BLaER1 treated with 17β-estradiol and CSF1 and Interleukin-3, amounts not matched to agents 10 nM and 100 nM (cell line): ENCODE measurements around the gene VPS52.

ENCODE experiments used
- H3K27ac ChIP-seq, 11 experiments: shearing (Covaris generic); formaldehyde crosslinking; 2 replicates each; pipeline ENCODE4 v1.8.1; 2022
- H3K27me3 ChIP-seq, 11 experiments: shearing (Covaris generic); formaldehyde crosslinking; 2 replicates each; pipeline ENCODE4 v1.8.1; 2022
- H3K36me3 ChIP-seq, 11 experiments: shearing (Covaris generic); formaldehyde crosslinking; 2 replicates each; pipeline ENCODE4 v1.8.1; 2022
- H3K4me1 ChIP-seq, 10 experiments: shearing (Covaris generic); formaldehyde crosslinking; 2 replicates each; pipeline ENCODE4 v1.8.1; 2022
- H3K4me2 ChIP-seq, 11 experiments: shearing (Covaris generic); formaldehyde crosslinking; 2 replicates each; pipeline ENCODE4 v1.8.1; 2022
- H3K4me3 ChIP-seq, 10 experiments: shearing (Covaris generic); formaldehyde crosslinking; 2 replicates each; pipeline ENCODE4 v1.8.1; 2022
- H3K9ac ChIP-seq, 11 experiments: shearing (Covaris generic); formaldehyde crosslinking; 2 replicates each; pipeline ENCODE4 v1.8.1; 2022
- H3K9me3 ChIP-seq, 11 experiments: shearing (Covaris generic); formaldehyde crosslinking; replicated peaks in 1 of 11; 2 replicates each; pipeline ENCODE4 v1.8.1; 2022
- H4K20me1 ChIP-seq, 11 experiments: shearing (Covaris generic); formaldehyde crosslinking; 2 replicates each; pipeline ENCODE4 v1.8.1; 2022
- Cebpa-rat ChIP-seq, 11 experiments: shearing (Covaris generic); IDR thresholded peaks; 2 replicates each; pipeline ENCODE4 v1.8.1; 2022

Gene VPS52

DNA sequence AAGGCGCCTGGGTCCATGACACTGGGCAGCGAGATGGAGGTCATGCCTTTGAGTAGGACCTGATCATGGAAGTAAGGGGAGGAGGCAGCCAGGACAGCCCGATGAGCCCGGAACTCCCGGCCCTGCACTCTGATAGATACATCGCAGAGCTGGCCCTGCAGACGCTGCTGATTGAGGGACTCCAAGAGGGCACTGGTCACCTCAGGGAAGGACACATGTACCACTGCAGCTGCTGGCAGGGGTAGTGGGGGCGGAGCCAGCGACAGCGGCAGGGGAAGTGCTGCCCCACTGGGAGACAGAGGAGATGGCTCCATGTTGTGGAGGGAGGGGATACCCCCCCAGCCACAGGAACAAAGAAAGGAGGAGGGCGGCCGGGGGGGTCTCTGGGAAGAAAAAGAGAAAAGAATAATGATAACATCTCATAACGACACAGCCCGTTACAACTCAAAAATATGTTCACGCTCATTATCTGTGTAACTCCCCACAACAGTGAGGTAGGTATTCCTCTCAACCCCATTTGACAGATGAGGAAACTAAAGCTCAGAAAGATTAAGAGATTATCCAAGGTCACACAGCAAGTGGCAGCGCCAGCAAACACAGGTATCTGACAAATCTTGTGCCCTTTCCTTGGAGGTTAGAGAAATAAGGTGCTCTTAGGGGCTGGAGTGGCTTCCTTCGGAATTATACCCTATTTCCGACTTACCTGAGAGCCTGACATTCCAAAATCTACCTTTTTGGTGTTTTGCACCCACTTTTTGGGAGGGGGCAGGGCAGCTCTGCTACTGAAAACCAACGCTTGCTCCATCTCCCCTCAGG, 45.1 kb upstream of the VPS52 start:
- peak overlapping the region; percentile 44 to 73 (median 56); a peak in 19 of 20 replicates for H3K4me3 ChIP-seq
- H4K20me1 ChIP-seq: peaks cover 17 to 62% (median 48%) of the 10 kb centered on the region in 11 experiments; a peak in 21 of 22 replicates
- H3K27ac ChIP-seq: peak overlapping the region in 3 of 11 experiments; percentile 1 to 20 (median 11); a peak in 4 of 22 replicates
- peaks cover 30 to 46% (median 35%) of the 10 kb centered on the region in 11 experiments for H3K36me3 ChIP-seq
- peaks cover 68 to 77% (median 76%) of the 10 kb centered on the region in 10 experiments for H3K4me1 ChIP-seq
- peak overlapping the region; percentile 52 to 100 (median 96) for H3K4me2 ChIP-seq
- no peaks in the 10 kb centered on the region for H3K9me3 ChIP-seq
- peak overlapping the region in 5 of 11 experiments; percentile 11 to 44 (median 33); a peak in 4 of 22 replicates for H3K9ac ChIP-seq
- no peak for TF ChIP-seq Cebpa-rat (IDR thresholded peaks at IDR 0.05)
- H3K27me3 ChIP-seq: no peaks in the 10 kb centered on the region

GRCh38 chr6:33315793-33316602, 44.3 kb upstream of the VPS52 start:
- no peak for TF ChIP-seq Cebpa-rat (IDR thresholded peaks at IDR 0.05)
- peak overlapping the region in 1 of 11 experiments; percentile 90; a peak in 1 of 22 replicates for H3K9ac ChIP-seq
- H3K27ac ChIP-seq: peak overlapping the region in 3 of 11 experiments; percentile 20 to 95 (median 92); a peak in 5 of 22 replicates
- H3K4me1 ChIP-seq: peaks cover 68 to 77% (median 76%) of the 10 kb centered on the region in 10 experiments
- peak overlapping the region; percentile 85 to 100 (median 98); a peak in 20 of 22 replicates for H3K4me2 ChIP-seq
- H3K36me3 ChIP-seq: peaks cover 28 to 48% (median 39%) of the 10 kb centered on the region in 11 experiments
- H3K9me3 ChIP-seq: no peaks in the 10 kb centered on the region
- 0 out of 20 replicates have a peak overlapping the region, but pooled peaks of 1 of the 10 experiments have one; percentile 91 for H3K4me3 ChIP-seq
- peaks cover 25 to 62% (median 50%) of the 10 kb centered on the region in 11 experiments; a peak in 21 of 22 replicates for H4K20me1 ChIP-seq
- H3K27me3 ChIP-seq: no peaks in the 10 kb centered on the region

DNA sequence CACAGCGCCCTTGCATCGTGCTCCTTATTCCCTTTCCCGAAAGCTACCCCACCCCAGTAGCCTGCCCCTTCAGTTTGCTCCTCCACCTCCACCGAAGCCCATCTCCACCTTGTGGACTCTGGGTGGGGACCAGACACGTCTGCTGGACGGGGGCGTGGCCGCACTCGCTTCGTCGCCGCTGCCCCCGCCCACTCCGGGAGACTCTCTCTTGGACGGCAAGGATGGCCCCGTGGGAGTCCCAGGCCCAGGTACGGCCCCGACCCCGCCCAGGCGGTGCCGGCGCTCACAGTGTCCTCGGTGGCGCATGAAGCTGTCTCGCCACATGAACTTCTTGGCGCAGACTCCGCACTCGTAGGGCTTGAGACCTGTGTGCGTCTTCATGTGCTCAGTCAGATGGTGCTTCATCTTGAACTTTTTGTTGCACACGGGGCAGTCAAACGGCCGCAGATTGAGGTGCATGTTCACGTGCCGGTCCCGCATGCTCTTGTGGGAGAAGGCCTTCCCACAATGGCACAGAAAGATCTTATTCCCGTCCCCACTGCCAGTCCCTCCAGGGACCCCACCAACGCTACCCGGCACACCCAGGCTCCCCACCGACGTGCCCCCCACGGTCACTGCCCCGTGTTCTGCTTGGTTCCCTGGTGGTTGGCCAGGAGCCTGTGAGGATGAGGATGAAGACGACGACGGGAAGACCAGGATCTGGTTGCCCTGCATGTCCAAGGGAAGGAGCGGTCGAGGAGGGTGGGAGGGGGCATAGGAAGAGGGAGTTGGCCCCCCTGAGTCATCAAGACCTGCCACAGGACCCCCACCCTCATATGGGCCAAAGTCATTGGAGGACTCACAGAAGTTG, 43.5 kb upstream of the VPS52 start:
- H3K27me3 ChIP-seq: no peaks in the 10 kb centered on the region
- H4K20me1 ChIP-seq: peaks cover 26 to 62% (median 51%) of the 10 kb centered on the region in 11 experiments; a peak in 21 of 22 replicates
- H3K9ac ChIP-seq: peak overlapping the region; percentile 90 to 97 (median 92); a peak in 20 of 22 replicates
- peak overlapping the region; percentile 75 to 91 (median 84) for H3K4me3 ChIP-seq
- no peak for TF ChIP-seq Cebpa-rat (IDR thresholded peaks at IDR 0.05)
- peak overlapping the region; percentile 85 to 100 (median 98) for H3K4me2 ChIP-seq
- peak overlapping the region; percentile 88 to 99 (median 95) for H3K27ac ChIP-seq
- H3K4me1 ChIP-seq: peaks cover 62 to 72% (median 70%) of the 10 kb centered on the region in 10 experiments
- peaks cover 28 to 48% (median 39%) of the 10 kb centered on the region in 11 experiments for H3K36me3 ChIP-seq
- H3K9me3 ChIP-seq: no peaks in the 10 kb centered on the region

- TF ChIP-seq Cebpa-rat (IDR thresholded peaks at IDR 0.05): no peak
- Histone ChIP-seq H3K36me3 (peaks cover 26 to 48% (median 39%) of the 10 kb centered on the region in 11 experiments), H4K20me1 (peaks cover 30 to 61% (median 48%) of the 10 kb centered on the region in 11 experiments; a peak in 21 of 22 replicates), H3K4me3 (peak overlapping the region; percentile 75 to 91 (median 84)), H3K27me3 (no peaks in the 10 kb centered on the region), H3K4me1 (peaks cover 56 to 66% (median 63%) of the 10 kb centered on the region in 10 experiments), H3K9me3 (no peaks in the 10 kb centered on the region), H3K4me2 (peak overlapping the region; percentile 85 to 100 (median 98)), H3K9ac (peak overlapping the region; percentile 90 to 97 (median 92)), H3K27ac (peak overlapping the region; percentile 88 to 99 (median 95))
Measured at GRCh38 chr6:33314515-33314942, 42.9 kb upstream of the VPS52 start.

- H3K4me2 ChIP-seq: peak within 1 kb of the TSS; percentile 85 to 100 (median 98)
- no peak for TF ChIP-seq Cebpa-rat (IDR thresholded peaks at IDR 0.05)
Measured at GRCh38 chr6:33313709-33314514, 42.2 kb upstream of the VPS52 start, which contains the start of gene TAPBP. TAPBP (minus strand) TSS chr6:33314078; CDS start chr6:33314041, 37 bp downstream.

GRCh38 chr6:33313105-33313708, 41.5 kb upstream of the VPS52 start:
- Histone ChIP-seq H3K9me3 (no peaks in the 10 kb centered on the region), H3K9ac (peak overlapping the region; percentile 90 to 97 (median 92)), H3K4me2 (peak overlapping the region; percentile 85 to 100 (median 98)), H3K27ac (peak overlapping the region; percentile 88 to 99 (median 95)), H3K27me3 (no peaks in the 10 kb centered on the region), H4K20me1 (peaks cover 32 to 61% (median 48%) of the 10 kb centered on the region in 11 experiments; a peak in 21 of 22 replicates), H3K4me3 (peak overlapping the region; percentile 75 to 91 (median 84)), H3K36me3 (peaks cover 24 to 48% (median 40%) of the 10 kb centered on the region in 11 experiments), H3K4me1 (peaks cover 43 to 53% (median 50%) of the 10 kb centered on the region in 10 experiments)
- TF ChIP-seq Cebpa-rat (IDR thresholded peaks at IDR 0.05): no peak

More at GRCh38 chr6:33313709-33314514, 42.2 kb upstream of the VPS52 start, which contains the start of gene TAPBP:
- peaks cover 31 to 61% (median 48%) of the 10 kb centered on the region in 11 experiments; a peak in 21 of 22 replicates for H4K20me1 ChIP-seq
- peak within 1 kb of the TSS; percentile 88 to 99 (median 95) for H3K27ac ChIP-seq
- peak within 1 kb of the TSS; percentile 75 to 91 (median 84) for H3K4me3 ChIP-seq
- H3K36me3 ChIP-seq: peaks cover 24 to 48% (median 38%) of the 10 kb centered on the region in 11 experiments
- no peaks in the 10 kb centered on the region for H3K9me3 ChIP-seq
- peaks cover 50 to 60% (median 57%) of the 10 kb centered on the region in 10 experiments for H3K4me1 ChIP-seq
- H3K9ac ChIP-seq: peak within 1 kb of the TSS; percentile 90 to 97 (median 92)
- no peaks in the 10 kb centered on the region for H3K27me3 ChIP-seq
